ENCODE measurements around the gene OR5K1.

DNA sequence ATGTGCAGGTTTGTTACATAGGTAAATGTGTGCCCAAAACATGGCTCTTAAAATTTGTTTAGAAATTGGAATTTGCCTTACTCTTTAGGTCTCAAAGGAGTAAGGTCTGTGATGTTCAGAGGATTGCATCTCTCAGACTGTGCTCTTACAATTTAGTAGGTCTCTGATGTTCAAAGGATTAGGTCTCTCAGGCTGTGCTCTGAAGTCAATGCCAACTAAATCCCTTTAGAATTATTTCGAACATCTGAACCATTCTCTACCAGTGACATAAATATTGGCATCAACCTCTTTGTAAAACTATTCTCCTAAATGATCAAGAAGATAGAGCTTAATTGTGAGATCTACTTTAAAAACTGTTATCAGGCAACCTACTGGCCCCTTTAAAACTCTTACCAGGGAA is at the start of gene OR5K1:
- TF ChIP-seq POLR2AphosphoS5 (IDR thresholded peaks at IDR 0.05; ENCODE audit: low read depth, low read length) (no peak), POLR2A (IDR thresholded peaks at IDR 0.05; ENCODE audit: low read depth, low read length) (no peak), SPI1 (IDR thresholded peaks at IDR 0.05; ENCODE audit: low read depth, low read length) (no peak), POU2F2 (IDR thresholded peaks at IDR 0.05; ENCODE audit: low read depth, low read length) (no peak), TAF1 (IDR thresholded peaks at IDR 0.05; ENCODE audit: low read depth, low read length) (no peak)

Data from GM12891 (cell line).